ENCODE data around the gene UBE2E2. TPM values are rescaled to one million over a fixed set of nuclear protein-coding genes. Genes with fewer than 3 reads are reported as not detected.
A peak's percentile ranks its signal among the peaks of the same experiment; 100 is the strongest.

Gene UBE2E2
- total RNA-seq, 2 donors from 2014 or later, result 23.2 to 34.5 TPM

GRCh38 chr3:23626442-23626841 is 423.3 kb downstream of the UBE2E2 start:
- Histone ChIP-seq H3K9me3 (ENCODE audit: control insufficient read depth, low read length) (peaks cover 4% of the 10 kb centered on the region), H3K9ac (ENCODE audit: extremely low read depth, low read length, poor library complexity, severe bottlenecking) (no peak overlapping the region), H3K4me1 (ENCODE audit: control insufficient read depth, insufficient read depth, low read length) (no peaks in the 10 kb centered on the region), H3K27me3 (ENCODE audit: control insufficient read depth, insufficient read depth, low read length, poor library complexity, severe bottlenecking) (no peaks in the 10 kb centered on the region), H3K4me3 (ENCODE audit: low read length) (no peak overlapping the region), H3K36me3 (ENCODE audit: control insufficient read depth, insufficient read depth, low read length) (no peaks in the 10 kb centered on the region), H3K27ac (ENCODE audit: low read depth, low read length) (no peak overlapping the region)
- Mint-ChIP-seq H3K36me3 (ENCODE audit: low read depth) (no peaks in the 10 kb centered on the region), H3K4me1 (peaks cover 3% of the 10 kb centered on the region), H3K4me3 (no peak overlapping the region), H3K27ac (no peak overlapping the region), H3K27me3 (ENCODE audit: insufficient read depth) (peaks cover 4% of the 10 kb centered on the region), H3K9me3 (peaks cover 26% of the 10 kb centered on the region)
- peak; percentile 7 for DNase-seq
- 89 to 100% methylated on average over 2 of the region's 2 CpGs for WGBS, 2 experiments (ENCODE audit: insufficient coverage in 1 of 2, insufficient read length in 1 of 2)
- TF ChIP-seq CTCF (conservative IDR thresholded peaks at IDR 0.05), result no peak

DNA sequence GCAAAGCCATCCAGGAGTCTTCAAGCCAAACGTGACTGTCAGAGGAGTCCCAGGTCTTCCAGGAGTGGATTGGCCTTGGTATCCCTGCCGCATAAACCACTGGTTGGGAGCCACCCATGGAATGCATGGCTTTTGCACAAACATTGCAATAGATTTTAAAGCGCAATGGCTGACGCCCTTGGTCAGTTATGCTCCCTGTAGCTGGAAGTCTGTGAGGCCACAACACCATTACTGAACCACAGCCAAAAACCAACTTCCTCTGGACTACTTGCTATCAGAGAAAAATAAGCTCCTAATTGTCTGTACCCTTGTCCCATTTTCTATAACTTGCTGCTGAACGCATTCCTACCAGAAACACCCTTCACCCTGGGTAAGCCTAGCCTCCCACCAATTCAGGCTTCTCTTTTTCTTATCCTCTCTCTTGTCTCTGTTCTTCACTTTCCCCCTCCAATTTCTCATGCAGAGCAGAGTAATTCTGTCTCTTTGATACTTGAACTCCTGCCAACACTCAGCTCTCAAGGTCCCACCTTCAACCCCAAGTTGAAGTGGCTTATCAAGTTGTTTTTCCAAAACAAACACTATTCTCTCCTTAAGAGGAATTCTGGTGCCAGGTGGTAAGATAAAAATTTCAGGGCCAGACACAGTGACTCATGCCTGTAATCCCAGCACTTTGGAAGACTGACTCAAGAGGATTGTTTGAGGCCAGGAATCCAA is 426.2 kb downstream of the UBE2E2 start:
- DNase-seq, result peak; percentile 35
- Histone ChIP-seq H3K9me3 (ENCODE audit: control insufficient read depth, low read length) (no peaks in the 10 kb centered on the region), H3K27ac (ENCODE audit: low read depth, low read length) (no peak overlapping the region), H3K4me1 (ENCODE audit: control insufficient read depth, insufficient read depth, low read length) (no peaks in the 10 kb centered on the region), H3K4me3 (ENCODE audit: low read length) (no peak overlapping the region), H3K36me3 (ENCODE audit: control insufficient read depth, insufficient read depth, low read length) (no peaks in the 10 kb centered on the region), H3K27me3 (ENCODE audit: control insufficient read depth, insufficient read depth, low read length, poor library complexity, severe bottlenecking) (no peaks in the 10 kb centered on the region), H3K9ac (ENCODE audit: extremely low read depth, low read length, poor library complexity, severe bottlenecking) (no peak overlapping the region)
- Mint-ChIP-seq H3K36me3 (ENCODE audit: low read depth) (no peaks in the 10 kb centered on the region), H3K4me1 (peaks cover 3% of the 10 kb centered on the region), H3K4me3 (no peak overlapping the region), H3K27me3 (ENCODE audit: insufficient read depth) (peaks cover 6% of the 10 kb centered on the region), H3K9me3 (peaks cover 7% of the 10 kb centered on the region), H3K27ac (no peak overlapping the region)
- 95% methylated on average over 3 to 5 of the region's 5 CpGs for WGBS, 2 experiments (ENCODE audit: insufficient coverage in 1 of 2, insufficient read length in 1 of 2)
- TF ChIP-seq CTCF (conservative IDR thresholded peaks at IDR 0.05), result no peak

- peaks cover 6% of the 10 kb centered on the region for H3K27me3 Mint-ChIP-seq (ENCODE audit: insufficient read depth)
- H3K27ac ChIP-seq (ENCODE audit: low read depth, low read length), result no peak overlapping the region
- WGBS, 2 experiments (ENCODE audit: insufficient coverage in 1 of 2, insufficient read length in 1 of 2), result 97 to 100% methylated on average over 1 to 6 of the region's 6 CpGs
- no peak overlapping the region for H3K4me3 ChIP-seq (ENCODE audit: low read length)
- no peak for DNase-seq
- H3K27ac Mint-ChIP-seq, result no peak overlapping the region
- peaks cover 3% of the 10 kb centered on the region for H3K4me1 Mint-ChIP-seq
- H3K9me3 ChIP-seq (ENCODE audit: control insufficient read depth, low read length), result peaks cover 7% of the 10 kb centered on the region
- H3K36me3 ChIP-seq (ENCODE audit: control insufficient read depth, insufficient read depth, low read length), result no peaks in the 10 kb centered on the region
- H3K4me1 ChIP-seq (ENCODE audit: control insufficient read depth, insufficient read depth, low read length), result no peaks in the 10 kb centered on the region
- H3K4me3 Mint-ChIP-seq, result no peak overlapping the region
- no peak for TF ChIP-seq CTCF (conservative IDR thresholded peaks at IDR 0.05)
- H3K9me3 Mint-ChIP-seq, result peaks cover 12% of the 10 kb centered on the region
- H3K36me3 Mint-ChIP-seq (ENCODE audit: low read depth), result no peaks in the 10 kb centered on the region
- H3K27me3 ChIP-seq (ENCODE audit: control insufficient read depth, insufficient read depth, low read length, poor library complexity, severe bottlenecking), result no peaks in the 10 kb centered on the region
- H3K9ac ChIP-seq (ENCODE audit: extremely low read depth, low read length, poor library complexity, severe bottlenecking), result no peak overlapping the region
Observed at GRCh38 chr3:23633261-23633960, 430.3 kb downstream of the UBE2E2 start.
